Fibroblast of mammary gland (primary cell): ENCODE data around the gene GDF11.

Experiments used
- DNase-seq: peaks from one replicate; pipeline ENCODE4 v3.0.0-alpha.2; 2010; ENCODE audit warnings: low read depth
- H3K4me3 ChIP-seq: 2 replicates; pipeline ENCODE4 v1.5.1; 2011; ENCODE audit warnings: low read depth, mild to moderate bottlenecking, low read length, moderate library complexity; ENCODE audit not compliant: control insufficient read depth
- TF ChIP-seq, protein P1 (sequence below): conservative IDR thresholded peaks from 2 replicates; pipeline ENCODE4 v1.5.1; 2011; ENCODE audit warnings: low read depth, low read length, inconsistent platforms; ENCODE audit not compliant: control insufficient read depth, insufficient read depth

GDF11 gene

DNA sequence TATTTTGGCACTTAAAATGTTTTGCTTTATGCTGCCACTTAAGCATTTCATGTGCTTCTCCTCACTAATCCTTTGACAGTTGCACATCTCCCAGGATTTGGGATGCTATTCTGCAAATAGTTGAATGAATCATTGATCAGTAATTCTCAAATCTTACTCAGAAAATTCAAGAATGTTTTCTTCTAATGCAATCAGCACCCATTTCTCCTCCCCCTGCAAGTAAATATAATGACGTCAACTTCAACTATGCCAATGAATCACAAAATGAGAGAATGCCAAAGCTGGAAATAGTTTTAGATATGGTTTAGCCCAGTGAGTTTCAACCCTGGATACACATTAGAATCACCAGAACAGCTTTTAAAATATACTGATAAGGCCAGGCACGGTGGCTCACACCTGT, 29.2 kb upstream of the GDF11 start:
- DNase-seq = peak; percentile 96
- TF ChIP-seq, protein P1, sequence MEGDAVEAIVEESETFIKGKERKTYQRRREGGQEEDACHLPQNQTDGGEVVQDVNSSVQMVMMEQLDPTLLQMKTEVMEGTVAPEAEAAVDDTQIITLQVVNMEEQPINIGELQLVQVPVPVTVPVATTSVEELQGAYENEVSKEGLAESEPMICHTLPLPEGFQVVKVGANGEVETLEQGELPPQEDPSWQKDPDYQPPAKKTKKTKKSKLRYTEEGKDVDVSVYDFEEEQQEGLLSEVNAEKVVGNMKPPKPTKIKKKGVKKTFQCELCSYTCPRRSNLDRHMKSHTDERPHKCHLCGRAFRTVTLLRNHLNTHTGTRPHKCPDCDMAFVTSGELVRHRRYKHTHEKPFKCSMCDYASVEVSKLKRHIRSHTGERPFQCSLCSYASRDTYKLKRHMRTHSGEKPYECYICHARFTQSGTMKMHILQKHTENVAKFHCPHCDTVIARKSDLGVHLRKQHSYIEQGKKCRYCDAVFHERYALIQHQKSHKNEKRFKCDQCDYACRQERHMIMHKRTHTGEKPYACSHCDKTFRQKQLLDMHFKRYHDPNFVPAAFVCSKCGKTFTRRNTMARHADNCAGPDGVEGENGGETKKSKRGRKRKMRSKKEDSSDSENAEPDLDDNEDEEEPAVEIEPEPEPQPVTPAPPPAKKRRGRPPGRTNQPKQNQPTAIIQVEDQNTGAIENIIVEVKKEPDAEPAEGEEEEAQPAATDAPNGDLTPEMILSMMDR = no peak
- no peak overlapping the region for H3K4me3 ChIP-seq

DNA sequence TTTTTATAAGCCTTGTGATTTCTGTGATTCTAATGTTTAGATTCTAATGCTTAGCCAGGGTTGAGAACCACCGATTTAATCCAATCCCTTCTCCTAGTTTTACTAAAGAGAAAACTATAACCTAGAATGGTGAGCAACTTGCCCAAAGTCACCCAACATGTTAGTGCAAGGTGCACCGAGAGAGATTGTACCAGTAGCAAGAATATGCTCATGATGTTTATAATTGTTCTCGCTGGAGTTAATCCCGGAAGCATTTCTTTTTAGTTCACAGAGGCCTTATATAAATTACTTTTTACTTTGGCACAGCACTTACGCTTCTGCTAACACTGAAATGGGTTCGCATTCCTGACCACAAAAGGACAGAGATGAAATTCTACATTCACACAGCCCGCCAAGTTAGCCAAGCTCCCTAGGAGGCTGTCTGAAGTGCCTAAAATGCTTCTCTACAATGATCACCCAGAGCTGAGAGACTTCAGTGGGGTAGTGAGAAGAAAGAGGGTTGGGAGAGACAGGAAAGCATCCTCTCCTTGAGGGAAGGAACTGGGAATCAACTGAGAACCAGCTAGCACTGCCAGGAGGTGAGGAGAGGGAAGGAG, 27.7 kb upstream of the GDF11 start:
- H3K4me3 ChIP-seq = peak overlapping the region; percentile 73
- TF ChIP-seq, protein P1 = no peak
- DNase-seq = no peak

DNA sequence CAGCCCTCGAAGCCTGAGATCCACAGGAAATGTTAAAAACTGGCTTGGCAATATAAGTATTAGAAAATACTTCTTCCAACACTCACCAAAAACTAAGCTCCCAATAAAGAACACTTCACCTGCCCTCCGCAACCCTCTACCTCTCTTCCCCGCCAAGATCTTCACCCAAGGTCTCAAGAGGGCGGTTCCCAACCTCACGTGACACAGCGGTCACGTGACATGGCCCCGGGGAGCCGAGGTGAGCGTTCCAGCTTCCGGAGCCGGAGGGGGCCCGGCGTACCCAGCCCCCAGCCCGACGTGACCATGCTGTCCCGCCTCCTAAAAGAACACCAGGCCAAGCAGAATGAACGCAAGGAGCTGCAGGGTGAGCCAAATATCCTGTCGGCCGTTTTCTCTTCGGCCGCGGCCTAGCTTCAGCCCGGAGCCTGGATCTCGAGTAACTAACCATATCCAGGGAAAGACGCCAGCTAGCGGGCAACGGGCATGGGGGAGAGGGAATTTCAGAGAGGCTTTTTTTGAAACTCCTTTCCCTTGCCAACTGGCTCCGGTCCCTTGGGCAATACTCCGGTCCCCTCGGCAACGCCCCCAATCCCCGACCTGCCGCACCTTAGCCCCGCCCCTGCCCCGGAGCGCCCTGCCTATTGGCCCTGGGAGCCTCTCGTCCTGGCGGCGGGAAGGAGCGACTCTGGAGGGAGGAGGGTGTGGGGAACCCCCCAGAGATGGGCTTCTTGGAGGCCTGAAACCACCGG, 26.9 kb upstream of the GDF11 start, which contains the start of gene BLOC1S1:
BLOC1S1 (plus strand) TSS at position 214 of the 749 bp plus-strand sequence; CDS start at position 220, 6 bp downstream.
- H3K4me3 ChIP-seq = peak within 1 kb of the TSS; percentile 73
- TF ChIP-seq, protein P1 = no peak

DNA sequence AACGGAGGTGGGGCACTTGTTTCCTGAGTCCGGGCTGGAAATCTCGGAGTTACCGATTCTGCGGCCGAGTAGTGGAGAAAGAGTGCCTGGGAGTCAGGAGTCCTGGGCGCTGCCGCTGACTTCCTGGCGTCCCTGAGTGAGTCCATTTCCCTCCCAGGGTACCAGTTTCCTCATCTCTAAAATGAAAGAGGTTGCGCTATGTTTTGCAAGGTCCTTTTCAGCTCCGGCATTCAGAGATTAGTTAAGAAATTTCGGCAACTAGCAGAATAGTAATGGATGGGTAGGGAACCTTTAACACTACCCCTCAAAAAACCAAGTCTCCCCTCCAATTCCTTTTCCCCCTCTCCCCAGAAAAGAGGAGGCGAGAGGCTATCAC, 26.4 kb upstream of the GDF11 start:
- no peak for DNase-seq
- TF ChIP-seq, protein P1 = no peak
- H3K4me3 ChIP-seq = peak overlapping the region; percentile 73

More for the DNA sequence above, 26.9 kb upstream of the GDF11 start, which contains the start of gene BLOC1S1:
- DNase-seq = peak; percentile 94

DNA sequence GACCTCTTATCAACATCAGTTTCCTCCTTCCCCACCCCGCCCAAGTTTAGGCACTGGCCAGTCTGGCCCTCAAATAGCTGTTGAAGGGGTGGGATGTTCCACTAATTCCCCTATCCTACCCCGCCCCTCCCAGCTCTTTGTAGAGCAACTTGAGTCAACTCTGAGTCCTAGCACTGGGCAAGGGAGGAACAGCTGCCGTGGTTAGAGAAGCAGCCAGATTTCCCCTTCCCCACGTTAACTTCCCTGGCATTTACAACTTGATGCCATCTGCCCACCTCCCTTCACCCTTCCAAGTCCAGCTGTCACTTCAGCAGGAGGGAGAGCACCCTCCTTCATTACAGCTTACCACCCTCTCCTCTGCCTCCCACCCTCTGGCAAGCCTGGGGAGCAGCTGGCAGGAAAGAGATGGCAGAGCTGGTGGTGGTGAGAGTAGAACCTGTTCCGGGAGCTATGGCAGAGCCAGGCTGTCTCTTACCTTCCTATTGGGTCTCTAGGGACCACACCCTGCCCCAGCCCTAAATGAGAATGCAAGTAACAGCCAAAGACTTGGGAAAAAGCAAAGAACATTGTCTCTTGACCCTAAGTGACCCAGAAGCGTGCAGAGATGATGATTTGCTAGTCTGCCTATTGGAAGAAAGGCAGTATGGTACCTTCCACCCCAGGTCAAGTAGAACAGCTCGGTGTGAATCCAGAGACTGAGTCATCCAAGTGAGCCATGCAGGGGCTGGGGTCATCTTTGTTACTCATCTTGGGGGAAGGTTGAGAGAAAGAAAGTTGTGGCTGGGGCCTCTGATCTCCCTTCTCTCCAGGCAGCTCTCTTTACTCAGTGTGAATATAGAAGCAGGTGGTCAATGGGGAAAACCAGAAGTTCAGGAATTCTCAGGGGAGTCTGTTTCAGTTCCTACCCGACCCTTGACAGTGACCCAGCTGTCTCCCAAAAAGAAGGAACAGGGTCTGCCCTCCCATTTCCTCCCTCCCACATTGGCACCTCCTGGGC, 25.6 kb upstream of the GDF11 start:
- TF ChIP-seq, protein P1 = no peak
- DNase-seq = peak; percentile 94
- peak overlapping the region; percentile 73 for H3K4me3 ChIP-seq

DNA sequence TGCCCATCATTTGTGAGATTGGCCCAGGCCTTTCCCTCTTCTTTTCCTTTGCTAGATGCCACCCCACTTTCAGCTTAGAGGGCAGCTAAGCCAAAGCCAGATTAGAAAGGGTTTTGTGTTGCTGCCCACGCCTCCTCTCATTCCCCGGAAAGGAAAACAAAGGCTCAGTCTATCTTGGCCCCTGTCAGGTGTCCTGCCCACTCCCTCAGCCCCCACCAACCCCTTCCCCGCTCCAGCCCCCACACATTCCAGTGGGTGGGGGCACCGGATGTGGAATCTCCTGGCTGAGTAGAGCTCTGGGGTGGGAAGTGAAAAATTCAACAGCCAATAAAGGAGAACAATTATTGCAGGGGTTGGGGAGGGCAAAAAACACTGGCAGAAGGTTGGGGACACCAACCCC, 24.9 kb upstream of the GDF11 start:
- TF ChIP-seq, protein P1 = no peak
- no peak for DNase-seq
- no peak overlapping the region for H3K4me3 ChIP-seq
